NT2/D1 (cell line): ENCODE measurements around the gene KLHDC10.

Source experiments
- SUZ12 ChIP-seq: IDR thresholded peaks from 2 replicates; pipeline ENCODE4 v1.6.1; 2011; ENCODE audit not compliant: insufficient read length, insufficient read depth; ENCODE audit errors: extremely low read depth
- YY1 ChIP-seq: IDR thresholded peaks from 2 replicates; pipeline ENCODE4 v1.6.1; 2011; ENCODE audit not compliant: insufficient read length, insufficient read depth

DNA sequence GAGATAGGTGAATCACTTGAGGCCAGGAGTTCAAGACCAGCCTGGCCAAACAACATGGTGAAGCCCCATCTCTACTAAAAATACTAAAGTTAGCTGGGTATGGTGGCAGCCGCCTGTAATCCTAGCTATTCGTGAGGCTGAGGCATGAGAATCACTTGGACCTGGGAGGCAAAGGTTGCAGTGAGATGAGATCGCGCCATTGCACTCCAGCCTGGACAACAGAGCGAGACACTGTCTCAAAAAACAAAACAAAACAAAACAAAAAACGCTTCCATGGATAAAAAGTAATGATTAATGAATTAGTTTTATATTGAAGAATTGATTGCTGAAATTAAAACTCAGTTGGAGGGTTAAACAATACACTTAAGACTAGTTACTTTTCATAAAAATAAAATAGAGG, 32.3 kb downstream of the KLHDC10 start:
- TF ChIP-seq YY1: no peak
- TF ChIP-seq SUZ12: no peak
